ENCODE data around the gene VPREB3. TPM values are rescaled to one million over a fixed set of nuclear protein-coding genes. Genes with fewer than 3 reads are reported as not detected.

The VPREB3 gene
- polyA plus RNA-seq, 3 donors: 0.88 to 1.0 (median 1.0) TPM

DNA sequence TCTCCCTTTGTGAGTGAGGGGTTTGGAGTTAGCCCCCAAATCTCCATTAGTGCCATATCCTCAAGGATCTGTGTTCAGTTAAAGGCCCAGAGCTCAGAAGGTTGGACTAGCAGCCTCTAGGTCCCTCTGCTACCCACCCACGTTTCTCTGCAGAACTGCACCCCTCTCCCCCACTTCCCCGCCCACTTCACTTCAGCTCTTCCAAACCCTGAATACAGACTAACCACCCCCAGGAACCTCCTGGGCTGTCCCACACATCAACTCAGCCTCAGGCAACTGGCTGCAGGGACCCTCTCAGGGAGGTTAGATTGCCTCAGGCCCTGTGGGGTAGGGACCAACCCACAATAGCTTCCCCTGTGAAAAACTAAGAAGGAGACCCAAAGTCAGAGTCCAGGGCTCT is 840 bp downstream of the VPREB3 start:
- Histone ChIP-seq H3K36me3 (replicated peaks in 1 of 2; ENCODE audit: control insufficient read depth in 1 of 2, insufficient read depth in 2 of 2, low read length in 2 of 2) (no peaks in the 10 kb centered on the region), H3K4me3 (replicated peaks in 1 of 3; ENCODE audit: low read depth in 2 of 3, low read length in 3 of 3) (no peak overlapping the region), H3K27ac (ENCODE audit: low read depth in 1 of 2, low read length in 2 of 2) (no peak overlapping the region), H3K4me2 (replicated peaks; ENCODE audit: extremely low read depth, low read length, poor library complexity, severe bottlenecking) (no peak overlapping the region), H4K20me1 (ENCODE audit: insufficient read depth, low read length) (no peaks in the 10 kb centered on the region), H3K27me3 (ENCODE audit: control insufficient read depth in 2 of 2, insufficient read depth in 2 of 2, low read length in 2 of 2) (no peaks in the 10 kb centered on the region), H3K4me1 (ENCODE audit: control insufficient read depth in 1 of 2, insufficient read depth in 2 of 2, low read length in 2 of 2) (peaks cover 22 to 26% of the 10 kb centered on the region in 2 donors), H3K79me2 (ENCODE audit: insufficient read depth, low read length) (peaks cover 6% of the 10 kb centered on the region), H2AFZ (ENCODE audit: insufficient read depth, low read depth, low read length, poor library complexity, severe bottlenecking) (no peak overlapping the region), H3K9me3 (replicated peaks in 1 of 2; ENCODE audit: control insufficient read depth in 1 of 2, insufficient read depth in 1 of 2, low read length in 2 of 2) (no peaks in the 10 kb centered on the region), H3K9ac (ENCODE audit: insufficient read depth, low read length, poor library complexity, severe bottlenecking) (no peak overlapping the region)
- Mint-ChIP-seq H3K27ac (no peak overlapping the region), H3K4me1 (peaks cover 23% of the 10 kb centered on the region), H3K9me3 (peaks cover 0 to 2% (median 0%) of the 10 kb centered on the region in 7 donors), H3K4me3 (no peak overlapping the region), H3K36me3 (no peaks in the 10 kb centered on the region), H3K27me3 (ENCODE audit: low read depth in 3 of 3) (peaks cover 0 to 3% (median 2%) of the 10 kb centered on the region in 3 donors)
- intact Hi-C loops (cut with micrococcal nuclease): no loop called here
- no peak for DNase-seq
- no peak for TF ChIP-seq CTCF (IDR thresholded peaks at IDR 0.05)
- WGBS (ENCODE audit: insufficient coverage): 44% methylated on average over 2 of the region's 2 CpGs

DNA sequence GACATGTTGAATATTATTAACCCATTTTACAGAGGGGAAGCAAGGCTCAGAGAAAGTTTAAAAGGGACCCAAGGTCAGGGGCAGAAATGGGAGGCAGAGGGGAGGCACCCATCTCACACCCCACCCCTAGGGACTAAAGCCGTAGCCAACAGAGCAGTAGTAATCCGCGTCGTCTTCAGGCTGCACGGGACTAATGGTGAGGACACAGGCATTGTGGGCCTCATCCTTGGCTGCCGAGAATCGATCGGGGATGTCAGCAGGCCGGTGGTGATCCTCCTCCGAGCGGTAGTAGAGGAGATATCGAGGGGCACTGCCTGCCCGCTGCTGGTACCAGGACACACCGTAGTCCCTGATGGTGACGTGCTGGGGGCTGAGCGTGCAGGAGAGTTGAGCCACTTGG is 1.5 kb downstream of the VPREB3 start:
- H3K79me2 ChIP-seq (ENCODE audit: insufficient read depth, low read length): peaks cover 6% of the 10 kb centered on the region
- H3K9ac ChIP-seq (ENCODE audit: insufficient read depth, low read length, poor library complexity, severe bottlenecking): no peak overlapping the region
- H3K36me3 ChIP-seq (replicated peaks in 1 of 2; ENCODE audit: control insufficient read depth in 1 of 2, insufficient read depth in 2 of 2, low read length in 2 of 2): no peaks in the 10 kb centered on the region
- no peak for DNase-seq
- TF ChIP-seq CTCF (IDR thresholded peaks at IDR 0.05): no peak
- no peak overlapping the region for H3K27ac ChIP-seq (ENCODE audit: low read depth in 1 of 2, low read length in 2 of 2)
- no peak overlapping the region for H3K4me3 ChIP-seq (replicated peaks in 1 of 3; ENCODE audit: low read depth in 2 of 3, low read length in 3 of 3)
- H2AFZ ChIP-seq (ENCODE audit: insufficient read depth, low read depth, low read length, poor library complexity, severe bottlenecking): no peak overlapping the region
- no peaks in the 10 kb centered on the region for H4K20me1 ChIP-seq (ENCODE audit: insufficient read depth, low read length)
- Mint-ChIP-seq H3K27ac (peak overlapping the region in 2 of 7 donors; percentile 25 to 76), H3K4me1 (peaks cover 23% of the 10 kb centered on the region), H3K9me3 (peaks cover 0 to 2% (median 0%) of the 10 kb centered on the region in 7 donors), H3K36me3 (no peaks in the 10 kb centered on the region), H3K4me3 (peak overlapping the region in 1 of 2 donors; percentile 84), H3K27me3 (ENCODE audit: low read depth in 3 of 3) (peaks cover 0 to 3% (median 2%) of the 10 kb centered on the region in 3 donors)
- no peaks in the 10 kb centered on the region for H3K27me3 ChIP-seq (ENCODE audit: control insufficient read depth in 2 of 2, insufficient read depth in 2 of 2, low read length in 2 of 2)
- H3K4me2 ChIP-seq (replicated peaks; ENCODE audit: extremely low read depth, low read length, poor library complexity, severe bottlenecking): no peak overlapping the region
- WGBS (ENCODE audit: insufficient coverage): 97% methylated on average over 16 of the region's 16 CpGs
- intact Hi-C loops (cut with micrococcal nuclease): no loop called here
- H3K9me3 ChIP-seq (replicated peaks in 1 of 2; ENCODE audit: control insufficient read depth in 1 of 2, insufficient read depth in 1 of 2, low read length in 2 of 2): no peaks in the 10 kb centered on the region
- H3K4me1 ChIP-seq (ENCODE audit: control insufficient read depth in 1 of 2, insufficient read depth in 2 of 2, low read length in 2 of 2): peaks cover 22 to 26% of the 10 kb centered on the region in 2 donors

Data from CD14-positive monocyte (primary cell).